ENCODE measurements around the gene SPINT2. TPM values are rescaled to one million over a fixed set of nuclear protein-coding genes. Genes with fewer than 3 reads are reported as not detected.

The SPINT2 gene
- total RNA-seq, 1 donor from 2014 or later = 0.11 TPM

GRCh38 chr19:38266981-38267597 lies 2.7 kb downstream of the SPINT2 start:
- no peak for DNase-seq (ENCODE audit: low read depth)

GRCh38 chr19:38267761-38268483 lies 3.5 kb downstream of the SPINT2 start:
- DNase-seq (ENCODE audit: low read depth) = no peak

GRCh38 chr19:38268539-38268938 lies 4.2 kb downstream of the SPINT2 start:
- DNase-seq (ENCODE audit: low read depth) = no peak

- DNase-seq (ENCODE audit: low read depth) = no peak
These were observed 6.3 kb downstream of the SPINT2 start for GRCh38 chr19:38270587-38271167.

GRCh38 chr19:38273499-38273898 lies 9.1 kb downstream of the SPINT2 start:
- no peak for DNase-seq (ENCODE audit: low read depth)

- DNase-seq (ENCODE audit: low read depth) = no peak
These were observed 10.4 kb downstream of the SPINT2 start for GRCh38 chr19:38274739-38275138.

GRCh38 chr19:38276942-38277517 lies 12.7 kb downstream of the SPINT2 start:
- no peak for DNase-seq (ENCODE audit: low read depth)

- DNase-seq (ENCODE audit: low read depth) = no peak
These were observed 13.2 kb downstream of the SPINT2 start for GRCh38 chr19:38277549-38277948.

- DNase-seq (ENCODE audit: low read depth) = peak; percentile 89
These were observed 13.8 kb downstream of the SPINT2 start for GRCh38 chr19:38277969-38278680.

GRCh38 chr19:38278751-38279150 lies 14.4 kb downstream of the SPINT2 start:
- DNase-seq (ENCODE audit: low read depth) = no peak

GRCh38 chr19:38280030-38280921 lies 15.9 kb downstream of the SPINT2 start:
- no peak for DNase-seq (ENCODE audit: low read depth)

GRCh38 chr19:38281811-38282566 lies 17.6 kb downstream of the SPINT2 start:
- DNase-seq (ENCODE audit: low read depth) = no peak

- no peak for DNase-seq (ENCODE audit: low read depth)
These were observed 18.9 kb downstream of the SPINT2 start for GRCh38 chr19:38283271-38283670.

GRCh38 chr19:38284422-38284821 lies 20.0 kb downstream of the SPINT2 start:
- no peak for DNase-seq (ENCODE audit: low read depth)

GRCh38 chr19:38285567-38285966 lies 21.2 kb downstream of the SPINT2 start:
- DNase-seq (ENCODE audit: low read depth) = no peak

GRCh38 chr19:38287604-38288003 lies 23.2 kb downstream of the SPINT2 start:
- DNase-seq (ENCODE audit: low read depth) = no peak

GRCh38 chr19:38288123-38288855 lies 23.9 kb downstream of the SPINT2 start:
- peak; percentile 68 for DNase-seq (ENCODE audit: low read depth)

GRCh38 chr19:38289955-38290354 lies 25.6 kb downstream of the SPINT2 start:
- DNase-seq (ENCODE audit: low read depth) = no peak

GRCh38 chr19:38290631-38291147 lies 26.3 kb downstream of the SPINT2 start:
- peak; percentile 92 for DNase-seq (ENCODE audit: low read depth)
